GM12892 (cell line): ENCODE results near the gene NTN3.

Experiments
- POLR2A ChIP-seq: IDR thresholded peaks from 2 replicates; pipeline ENCODE4 v1.6.1; 2011; ENCODE audit warnings: low read depth, low read length, control low read depth
- POLR2AphosphoS5 ChIP-seq: IDR thresholded peaks from 2 replicates; pipeline ENCODE4 v1.6.1; 2011; ENCODE audit warnings: low read depth, low read length, control low read depth
- TAF1 ChIP-seq: IDR thresholded peaks from 2 replicates; pipeline ENCODE4 v1.6.1; 2011; ENCODE audit warnings: low read depth, mild to moderate bottlenecking, control low read depth, low read length, borderline replicate concordance

GRCh38 chr16:2487517-2487842 is 16.4 kb downstream of the NTN3 start:
- TF ChIP-seq TAF1: no peak
- TF ChIP-seq POLR2AphosphoS5: no peak
- no peak for TF ChIP-seq POLR2A
